Stimulated activated CD8-positive, alpha-beta memory T cell treated with anti-CD3 and anti-CD28 coated beads, Interleukin-7, amount 100 ng/mL, for 1 hour (primary cell): ENCODE results near the gene CCDC107.

Source experiments
- DNase-seq, 2 donors: peaks; one replicate each; pipeline ENCODE4 v3.0.0-alpha.2; 2020; ENCODE audit warnings: low read depth in 2 of 2

CCDC107 gene

DNA sequence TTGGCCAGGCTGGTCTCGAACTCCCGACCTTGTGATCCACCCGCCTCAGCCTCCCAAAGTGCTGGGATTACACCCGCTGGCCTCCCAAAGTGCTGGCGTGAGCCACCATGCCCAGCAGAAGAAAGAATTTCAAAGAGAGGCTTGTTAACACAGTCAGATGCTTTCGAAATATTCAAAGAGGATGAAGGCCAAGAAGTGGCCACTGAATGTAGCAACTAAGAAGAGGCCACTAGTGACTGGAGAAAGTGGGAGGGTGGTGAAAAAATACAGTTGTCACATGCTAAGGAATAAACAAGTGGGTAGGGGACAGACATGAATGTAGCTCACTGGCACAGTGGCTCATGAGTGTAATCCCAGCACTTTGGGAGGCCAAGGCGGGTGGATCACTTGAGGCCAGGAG is 44.6 kb downstream of the CCDC107 start:
- no peak for DNase-seq

DNA sequence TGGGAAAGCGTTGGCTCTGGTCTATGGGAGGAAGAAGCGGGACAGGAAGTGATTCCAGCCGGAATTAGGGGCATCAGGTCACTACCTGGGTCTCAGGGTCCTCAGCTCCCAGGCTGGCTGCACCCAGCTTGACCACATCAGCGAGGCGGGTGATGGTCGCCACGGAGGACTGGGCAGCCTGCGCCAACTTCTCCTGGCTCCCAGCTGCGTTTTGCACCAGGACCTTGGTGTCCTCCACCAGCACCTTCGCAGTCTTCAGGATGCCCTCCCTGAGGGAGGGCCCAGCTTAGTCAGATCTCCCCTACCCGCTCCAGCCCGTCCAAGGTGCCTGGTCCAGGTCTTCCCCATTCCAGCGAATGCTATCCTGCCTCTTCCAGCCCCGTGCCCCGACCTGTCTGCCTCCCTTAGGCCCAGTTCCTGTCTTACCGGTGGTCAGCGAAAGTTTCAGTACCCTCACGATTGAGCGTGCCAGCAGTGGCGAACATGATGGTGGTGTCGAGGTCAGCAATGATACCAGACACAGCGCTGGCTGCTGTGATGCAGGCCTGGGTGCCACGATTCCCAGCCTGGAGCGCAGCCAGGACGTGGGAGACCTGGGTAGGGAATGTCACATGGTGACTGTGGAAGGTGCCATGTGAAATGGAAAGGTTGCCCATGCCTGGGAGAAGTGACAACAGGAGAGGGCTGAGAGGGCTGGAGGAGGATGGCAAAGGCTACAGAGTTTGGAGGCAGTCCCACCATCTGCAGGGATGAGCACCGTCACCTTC is 46.0 kb downstream of the CCDC107 start:
- DNase-seq, result no peak

DNA sequence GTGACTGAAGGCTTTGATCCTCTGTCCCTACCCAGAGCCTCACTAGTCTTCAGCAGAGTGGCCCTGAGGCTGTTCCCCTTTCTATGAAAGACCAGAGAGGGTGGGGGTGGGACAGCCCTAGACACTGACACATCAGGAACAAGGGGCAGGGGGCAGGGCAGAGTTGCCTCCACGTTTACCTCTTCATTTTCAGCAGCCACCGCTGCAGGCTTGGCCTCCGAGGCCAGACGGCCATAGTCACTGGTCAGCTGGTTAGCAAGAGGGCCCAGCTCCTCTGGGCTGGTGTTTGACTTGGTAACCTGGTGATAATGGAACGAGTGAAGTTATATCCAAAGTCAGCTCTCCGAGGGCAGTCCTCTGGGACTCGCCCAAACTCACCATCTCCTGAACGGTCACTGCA is 47.3 kb downstream of the CCDC107 start:
- no peak for DNase-seq

DNA sequence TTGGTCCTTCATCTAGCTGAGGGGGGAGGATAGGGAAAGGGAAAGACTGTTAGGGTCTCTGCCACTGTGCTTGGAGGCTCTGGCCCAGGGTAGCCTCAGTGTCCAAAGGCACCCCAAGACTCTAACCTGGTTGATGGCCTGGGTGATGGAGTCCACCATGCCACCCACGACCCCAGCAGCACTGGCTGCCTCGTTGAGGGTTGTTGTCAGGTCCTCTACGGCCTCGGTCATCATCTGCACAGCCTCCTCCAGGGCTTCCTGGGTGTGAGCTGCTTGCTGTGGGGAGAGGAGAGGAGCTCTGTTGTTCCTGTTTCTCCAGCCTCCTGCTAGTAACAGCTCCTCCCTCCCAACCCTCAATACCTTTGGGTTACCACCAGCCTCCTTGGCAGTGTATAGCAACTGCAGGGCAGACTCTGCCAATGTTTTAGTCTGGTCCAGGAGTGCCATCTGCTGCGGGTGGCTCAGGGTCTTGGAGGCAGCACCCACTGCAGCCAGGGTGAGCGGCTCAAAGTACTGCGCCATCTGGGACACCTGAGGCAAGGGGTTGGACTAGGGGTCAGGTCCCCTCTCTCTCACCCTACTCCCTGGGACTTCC is 47.8 kb downstream of the CCDC107 start:
- DNase-seq, result no peak

DNA sequence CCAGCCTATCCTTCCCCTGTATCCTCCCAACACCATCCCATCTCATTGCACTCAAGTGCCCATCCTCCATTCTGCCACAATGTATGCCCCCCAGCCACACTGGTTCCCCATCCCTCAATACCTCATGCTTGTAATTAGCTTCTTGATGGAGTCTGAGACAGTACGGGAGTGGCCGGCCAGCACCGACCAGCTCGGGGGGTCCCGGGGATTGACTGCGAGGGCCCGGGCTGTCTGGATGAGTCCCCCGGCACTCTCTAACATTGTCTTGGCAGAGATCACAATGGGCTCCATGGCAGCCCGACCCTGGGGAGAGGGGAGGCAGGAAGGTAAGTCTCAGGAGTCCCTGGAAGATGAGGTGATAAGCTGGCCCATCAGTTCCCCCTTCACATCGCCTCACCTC is 48.9 kb downstream of the CCDC107 start:
- DNase-seq, result no peak

DNA sequence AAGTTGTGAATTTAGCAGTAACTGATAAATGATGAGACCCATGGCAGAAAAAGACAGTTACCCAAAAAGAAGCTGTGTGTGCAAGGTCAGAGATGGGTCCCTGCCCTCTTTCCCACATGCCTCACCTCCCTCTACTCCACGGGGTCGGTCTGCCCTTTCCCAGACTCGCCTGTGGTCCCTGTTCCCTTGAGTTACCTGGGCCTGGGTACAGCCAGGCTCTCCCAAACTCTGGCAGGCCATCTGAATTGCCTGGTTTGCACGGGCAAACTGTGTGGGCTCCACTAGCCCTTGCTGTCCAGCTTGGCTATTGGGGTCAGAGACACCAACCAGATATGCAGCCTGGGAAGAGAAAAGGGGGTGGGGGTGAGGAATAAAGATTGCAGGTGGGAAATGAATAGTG is 50.1 kb downstream of the CCDC107 start:
- no peak for DNase-seq

DNA sequence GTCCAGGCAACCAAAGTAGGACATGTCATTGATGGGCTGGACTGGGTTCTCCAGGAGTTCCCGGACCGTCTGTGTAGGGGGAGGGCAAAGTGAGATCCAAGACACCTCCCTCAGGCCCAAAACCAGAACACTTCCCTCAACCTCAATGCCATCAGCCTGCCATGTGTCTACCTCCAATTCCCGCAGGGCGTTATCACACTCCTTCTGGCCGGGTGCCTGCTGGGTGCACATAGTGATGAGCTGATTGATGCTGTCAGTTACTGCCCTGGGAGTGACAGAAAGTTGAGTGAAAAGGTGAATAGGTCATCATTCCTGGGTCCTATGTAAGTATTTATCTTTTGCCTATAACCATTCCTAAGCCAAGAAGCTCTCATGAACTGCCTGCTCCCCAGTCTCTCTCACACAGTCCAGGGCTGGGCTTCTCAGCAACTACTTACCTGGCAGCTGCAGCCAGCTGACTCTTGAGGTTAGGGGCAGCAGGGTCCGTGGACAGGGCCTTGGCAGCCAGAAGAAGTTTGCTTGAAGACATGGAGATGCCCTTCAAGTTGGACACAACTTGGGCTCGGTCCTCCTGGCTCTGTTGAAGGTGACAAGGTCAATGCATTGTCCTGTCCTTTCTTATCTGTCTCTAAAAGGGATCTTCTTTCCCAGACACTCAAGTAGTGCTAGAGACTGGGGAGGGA is 52.9 kb downstream of the CCDC107 start:
- DNase-seq, result no peak
